Type B pancreatic cell (in vitro differentiated cells): ENCODE measurements around the gene KLF14. TPM values are rescaled to one million over a fixed set of nuclear protein-coding genes. Genes with fewer than 3 reads are reported as not detected.

Source experiments
- DNase-seq: peaks from one replicate; pipeline ENCODE4 v3.0.0; 2021; ENCODE audit warnings: mixed read lengths; ENCODE audit not compliant: unreplicated experiment; ENCODE audit errors: extremely low spot score
- H3K27ac Mint-ChIP-seq: 2 replicates; pipeline ENCODE4 v1.8.0; 2021; ENCODE audit warnings: mild to moderate bottlenecking, mixed read lengths
- H3K27me3 Mint-ChIP-seq: 2 replicates; pipeline ENCODE4 v1.8.0; 2021; ENCODE audit warnings: mixed read lengths
- H3K36me3 Mint-ChIP-seq: 2 replicates; pipeline ENCODE4 v1.8.0; 2021; ENCODE audit warnings: mixed read lengths
- H3K4me1 Mint-ChIP-seq: one replicate; pipeline ENCODE4 v1.8.0; 2021; ENCODE audit warnings: mixed read lengths; ENCODE audit not compliant: unreplicated experiment
- H3K4me3 Mint-ChIP-seq: 2 replicates; pipeline ENCODE4 v1.8.0; 2021; ENCODE audit warnings: mild to moderate bottlenecking, mixed read lengths
- H3K9me3 Mint-ChIP-seq: 2 replicates; pipeline ENCODE4 v1.8.0; 2021; ENCODE audit warnings: mixed read lengths
- total RNA-seq: library from RNA; stranded (reverse); gene quantifications from 2 replicates; pipeline ENCODE4 v1.2.1, GENCODE V29; 2021; ENCODE audit warnings: low replicate concordance
- TF ChIP-seq, protein P1 (sequence below): fragments of 200-600 bp; sonication (generic); conservative IDR thresholded peaks from 2 replicates; pipeline ENCODE4 v1.5.0; 2021; ENCODE audit warnings: antibody characterized with exemption, mild to moderate bottlenecking

The KLF14 gene
- total RNA-seq, 1 donor from 2014 or later, result 0.94 TPM

- H3K27ac Mint-ChIP-seq, result no peak overlapping the region
- no peaks in the 10 kb centered on the region for H3K9me3 Mint-ChIP-seq
- no peaks in the 10 kb centered on the region for H3K36me3 Mint-ChIP-seq
- TF ChIP-seq, protein P1, sequence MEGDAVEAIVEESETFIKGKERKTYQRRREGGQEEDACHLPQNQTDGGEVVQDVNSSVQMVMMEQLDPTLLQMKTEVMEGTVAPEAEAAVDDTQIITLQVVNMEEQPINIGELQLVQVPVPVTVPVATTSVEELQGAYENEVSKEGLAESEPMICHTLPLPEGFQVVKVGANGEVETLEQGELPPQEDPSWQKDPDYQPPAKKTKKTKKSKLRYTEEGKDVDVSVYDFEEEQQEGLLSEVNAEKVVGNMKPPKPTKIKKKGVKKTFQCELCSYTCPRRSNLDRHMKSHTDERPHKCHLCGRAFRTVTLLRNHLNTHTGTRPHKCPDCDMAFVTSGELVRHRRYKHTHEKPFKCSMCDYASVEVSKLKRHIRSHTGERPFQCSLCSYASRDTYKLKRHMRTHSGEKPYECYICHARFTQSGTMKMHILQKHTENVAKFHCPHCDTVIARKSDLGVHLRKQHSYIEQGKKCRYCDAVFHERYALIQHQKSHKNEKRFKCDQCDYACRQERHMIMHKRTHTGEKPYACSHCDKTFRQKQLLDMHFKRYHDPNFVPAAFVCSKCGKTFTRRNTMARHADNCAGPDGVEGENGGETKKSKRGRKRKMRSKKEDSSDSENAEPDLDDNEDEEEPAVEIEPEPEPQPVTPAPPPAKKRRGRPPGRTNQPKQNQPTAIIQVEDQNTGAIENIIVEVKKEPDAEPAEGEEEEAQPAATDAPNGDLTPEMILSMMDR, result no peak
- no peak for DNase-seq
- no peak overlapping the region for H3K4me3 Mint-ChIP-seq
- no peaks in the 10 kb centered on the region for H3K4me1 Mint-ChIP-seq
- H3K27me3 Mint-ChIP-seq, result peaks cover 30% of the 10 kb centered on the region
Measured at GRCh38 chr7:130723784-130724183, 10.2 kb downstream of the KLF14 start.

DNA sequence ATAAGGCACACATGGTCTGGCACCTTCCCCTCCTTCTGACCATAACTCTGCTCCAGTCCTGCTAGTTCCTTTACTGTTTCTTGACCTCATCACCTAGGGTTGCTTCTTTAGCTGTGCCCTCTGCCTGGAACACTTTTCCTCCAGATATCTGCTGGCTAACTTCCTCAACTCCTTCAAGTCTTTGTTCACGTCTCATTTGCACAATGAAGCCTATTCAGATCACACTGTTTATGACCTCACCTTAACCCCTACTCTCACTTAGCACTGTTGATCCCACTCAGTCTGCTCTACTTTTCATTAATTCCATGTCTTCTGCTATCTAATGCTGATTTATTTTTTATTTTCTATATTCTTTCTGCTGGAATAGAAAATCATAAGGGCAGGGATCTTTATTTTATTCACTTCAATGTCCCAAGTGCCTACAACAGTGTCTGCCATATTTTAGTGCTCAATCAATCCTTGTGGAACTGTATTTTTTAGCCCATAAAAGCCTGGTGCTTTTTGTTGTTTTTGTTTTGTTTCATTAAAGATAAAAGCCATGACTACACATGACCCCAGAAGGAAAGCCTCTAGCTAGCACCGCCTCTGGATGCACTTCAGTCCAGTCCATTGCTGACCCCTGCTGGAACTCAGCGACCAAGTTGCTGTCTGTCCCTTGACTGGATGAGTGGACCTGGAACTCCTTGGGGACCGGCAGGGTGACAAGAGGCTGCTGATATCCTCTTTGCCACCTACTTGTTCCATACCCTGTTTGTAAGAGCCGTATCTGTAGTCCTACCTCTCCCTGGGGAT lies 12.3 kb downstream of the KLF14 start:
- H3K4me1 Mint-ChIP-seq, result no peaks in the 10 kb centered on the region
- no peaks in the 10 kb centered on the region for H3K36me3 Mint-ChIP-seq
- H3K4me3 Mint-ChIP-seq, result no peak overlapping the region
- DNase-seq, result no peak
- TF ChIP-seq, protein P1, result peak; percentile 78
- H3K27ac Mint-ChIP-seq, result no peak overlapping the region
- H3K9me3 Mint-ChIP-seq, result no peaks in the 10 kb centered on the region
- H3K27me3 Mint-ChIP-seq, result peaks cover 15% of the 10 kb centered on the region

DNA sequence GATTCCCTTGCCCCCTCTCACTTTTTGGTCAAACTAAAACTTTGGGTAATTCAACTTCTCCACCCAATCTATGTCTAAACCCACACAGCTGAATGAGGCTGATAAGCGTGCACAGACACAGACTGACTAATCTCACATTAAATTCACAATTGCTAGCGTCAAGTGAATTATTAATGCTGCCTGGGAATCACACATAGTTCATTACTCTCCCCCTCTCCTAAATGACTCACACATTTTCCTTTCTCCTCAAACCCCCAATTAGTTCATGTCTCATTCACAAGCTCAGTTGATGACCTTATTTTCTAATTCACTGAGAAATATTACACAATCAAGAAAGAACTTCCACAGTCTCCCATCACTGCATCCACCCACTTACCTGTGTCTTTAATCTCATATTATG lies 14.5 kb downstream of the KLF14 start:
- peaks cover 10% of the 10 kb centered on the region for H3K27me3 Mint-ChIP-seq
- TF ChIP-seq, protein P1, result no peak
- H3K27ac Mint-ChIP-seq, result no peak overlapping the region
- no peak for DNase-seq
- H3K4me1 Mint-ChIP-seq, result no peaks in the 10 kb centered on the region
- H3K36me3 Mint-ChIP-seq, result no peaks in the 10 kb centered on the region
- no peak overlapping the region for H3K4me3 Mint-ChIP-seq
- no peaks in the 10 kb centered on the region for H3K9me3 Mint-ChIP-seq

DNA sequence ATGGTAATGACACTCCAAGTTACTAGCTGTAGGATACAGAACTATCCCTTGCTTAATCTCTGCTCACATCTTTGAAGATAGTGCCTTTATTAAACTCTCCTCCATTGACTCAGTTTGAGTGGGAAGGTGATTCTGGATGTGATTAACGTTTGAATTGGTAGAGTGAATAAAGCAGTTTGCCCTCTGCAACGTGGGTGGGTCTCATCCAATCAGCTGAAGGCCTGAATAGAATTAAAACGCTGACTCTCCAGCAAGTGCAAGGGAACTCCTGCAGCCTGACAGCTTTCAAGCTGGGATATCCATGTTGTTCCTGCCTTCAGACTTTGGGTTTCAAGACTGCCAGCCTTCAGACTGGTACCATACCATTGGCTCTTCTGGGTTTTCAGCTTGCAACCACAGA lies 21.6 kb downstream of the KLF14 start:
- H3K4me3 Mint-ChIP-seq, result no peak overlapping the region
- no peak for DNase-seq
- no peaks in the 10 kb centered on the region for H3K4me1 Mint-ChIP-seq
- no peak overlapping the region for H3K27ac Mint-ChIP-seq
- H3K36me3 Mint-ChIP-seq, result no peaks in the 10 kb centered on the region
- peaks cover 3% of the 10 kb centered on the region for H3K27me3 Mint-ChIP-seq
- TF ChIP-seq, protein P1, result no peak
- H3K9me3 Mint-ChIP-seq, result peaks cover under 1% of the 10 kb centered on the region

DNA sequence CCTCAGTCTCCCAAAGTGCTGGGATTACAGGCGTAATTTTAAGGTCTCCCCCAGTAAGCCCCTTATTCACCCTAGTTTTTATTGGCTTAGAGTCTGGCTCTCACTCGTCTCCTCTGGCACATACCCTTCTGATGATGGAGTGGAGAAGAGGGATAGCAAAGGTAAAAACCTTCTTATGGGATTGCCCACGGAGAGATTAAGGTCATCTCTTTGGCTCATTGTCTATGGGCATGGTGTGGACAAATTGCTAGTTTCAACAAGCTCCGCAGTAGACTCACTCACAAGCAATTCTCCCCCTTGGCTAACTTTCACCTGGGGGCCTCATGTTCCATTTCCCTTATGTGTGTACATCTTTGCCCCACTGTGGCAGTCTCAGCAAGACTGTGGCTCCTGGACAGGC lies 25.2 kb downstream of the KLF14 start:
- H3K36me3 Mint-ChIP-seq, result no peaks in the 10 kb centered on the region
- no peak overlapping the region for H3K4me3 Mint-ChIP-seq
- H3K9me3 Mint-ChIP-seq, result peaks cover 14% of the 10 kb centered on the region
- peaks cover 3% of the 10 kb centered on the region for H3K27me3 Mint-ChIP-seq
- H3K27ac Mint-ChIP-seq, result no peak overlapping the region
- no peaks in the 10 kb centered on the region for H3K4me1 Mint-ChIP-seq
- TF ChIP-seq, protein P1, result no peak
- DNase-seq, result no peak
